Thoracic aorta (tissue), 2 donors: ENCODE measurements around the gene DDR2. TPM values are rescaled to one million over a fixed set of nuclear protein-coding genes. Genes with fewer than 3 reads are reported as not detected.

Experiments
- ATAC-seq: fragments of 150-250 bp; one replicate; pipeline ENCODE4 v1.8.0; 2017; ENCODE audit warnings: low read depth; ENCODE audit not compliant: insufficient number of reproducible peaks, low FRiP score
- DNase-seq: peaks from one replicate; pipeline ENCODE4 v3.0.0-alpha.2; 2020; ENCODE audit warnings: low spot score
- H3K27ac ChIP-seq, 2 donors: fragments of 200-600 bp; sonication (generic); 1 replicate in 1 of 2; 2 replicates in 1 of 2; pipeline ENCODE4 v1.5.1; 2016; ENCODE audit warnings: mild to moderate bottlenecking in 2 of 2, moderate library complexity in 2 of 2
- H3K27me3 ChIP-seq: fragments of 200-600 bp; sonication (generic); replicated peaks from 2 replicates; pipeline ENCODE4 v1.6.0; 2016; ENCODE audit warnings: mild to moderate bottlenecking; ENCODE audit not compliant: insufficient read depth
- H3K36me3 ChIP-seq: fragments of 200-600 bp; sonication (generic); one replicate; pipeline ENCODE4 v1.5.1; 2016
- H3K4me1 ChIP-seq, 2 donors: fragments of 200-600 bp; sonication (generic); 1 replicate in 1 of 2; 2 replicates in 1 of 2; pipeline versions ENCODE4 v1.5.1 to v1.6.0; 2016; ENCODE audit warnings: low read depth in 2 of 2, mild to moderate bottlenecking in 1 of 2; ENCODE audit not compliant: control insufficient read depth in 1 of 2
- H3K4me3 ChIP-seq: fragments of 200-600 bp; sonication (generic); 2 replicates; pipeline ENCODE4 v1.5.1; 2016; ENCODE audit warnings: mild to moderate bottlenecking
- H3K9me3 ChIP-seq: fragments of 200-600 bp; sonication (generic); 2 replicates; pipeline ENCODE4 v1.5.1; 2016
- CTCF ChIP-seq: fragments of 200-600 bp; sonication (generic); IDR thresholded peaks from one replicate; pipeline ENCODE4 v1.5.1; 2019; ENCODE audit warnings: antibody characterized with exemption
- total RNA-seq, 2 donors: library from RNA; depleted of rRNA; stranded (reverse); fragments of >200 nt; gene quantifications; one replicate each; pipeline versions ENCODE4 v1.1.0 to v1.2.3, GENCODE V29; 2016

The DDR2 gene
- total RNA-seq, 2 donors from 2014 or later: 133 to 144 TPM

DNA sequence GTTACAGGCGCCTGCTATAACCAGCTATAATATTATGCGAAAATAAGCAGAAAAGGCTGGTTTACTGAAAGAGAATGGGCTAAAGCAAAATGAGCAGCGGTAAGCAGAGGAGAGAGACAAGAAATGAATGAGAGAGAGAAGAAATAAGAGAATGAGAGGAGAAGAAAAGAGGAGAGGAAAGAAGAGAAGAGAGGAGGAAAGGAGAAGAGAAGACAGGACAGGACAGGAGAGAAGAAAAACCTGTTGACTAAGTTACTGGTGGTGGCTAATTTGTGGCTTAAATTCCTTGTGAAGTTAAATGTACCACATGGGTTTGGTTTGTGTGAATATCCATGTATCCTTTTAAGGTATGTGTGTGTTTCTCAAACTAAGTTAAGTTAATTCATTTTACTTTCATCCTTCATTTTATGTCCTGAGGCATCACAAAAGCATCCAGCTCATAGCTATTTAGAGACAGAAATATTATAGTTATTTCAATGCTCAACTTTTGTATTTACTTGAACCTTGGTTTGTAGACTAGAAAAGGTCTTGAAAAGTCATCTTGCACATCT, 3.1 kb upstream of the DDR2 start:
- H3K27ac ChIP-seq: no peak overlapping the region
- H3K4me1 ChIP-seq: peaks cover 3 to 37% of the 10 kb centered on the region in 2 donors
- ATAC-seq (no peak), DNase-seq (no peak)
- no peaks in the 10 kb centered on the region for H3K27me3 ChIP-seq
- TF ChIP-seq CTCF: no peak
- no peaks in the 10 kb centered on the region for H3K36me3 ChIP-seq
- H3K4me3 ChIP-seq: no peak overlapping the region
- no peaks in the 10 kb centered on the region for H3K9me3 ChIP-seq

DNA sequence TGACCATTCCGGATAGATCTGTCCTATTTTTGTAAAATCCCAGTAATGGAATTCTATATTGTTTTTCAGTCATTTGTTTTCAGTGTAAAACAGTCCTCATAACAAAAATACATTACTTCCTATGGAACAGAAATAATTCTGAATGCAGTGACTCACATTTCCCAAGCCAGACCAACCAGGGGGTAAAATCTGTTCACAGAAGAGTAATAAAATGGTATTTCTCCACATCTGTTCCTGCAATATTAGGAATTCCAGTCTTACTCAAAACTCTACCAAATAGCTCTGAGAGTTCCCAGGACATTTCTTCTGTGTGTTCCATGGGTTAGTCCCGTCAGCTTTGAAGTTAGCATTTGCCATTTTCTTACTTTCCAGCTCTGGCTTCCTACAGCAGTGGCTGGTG, 2.6 kb upstream of the DDR2 start:
- DNase-seq: no peak
- ATAC-seq: no peak
- TF ChIP-seq CTCF: no peak

GRCh38 chr1:162631546-162632191, 595 bp upstream of the DDR2 start:
- TF ChIP-seq CTCF: no peak
- Histone ChIP-seq H3K4me1 (peaks cover 7 to 49% of the 10 kb centered on the region in 2 donors), H3K27me3 (no peaks in the 10 kb centered on the region), H3K36me3 (no peaks in the 10 kb centered on the region), H3K27ac (peak overlapping the region; percentile 86 to 91), H3K9me3 (no peaks in the 10 kb centered on the region), H3K4me3 (peak overlapping the region; percentile 78)
- ATAC-seq (no peak), DNase-seq (no peak)

More for the DNA sequence above, 2.6 kb upstream of the DDR2 start:
- no peaks in the 10 kb centered on the region for H3K9me3 ChIP-seq
- H3K4me3 ChIP-seq: no peak overlapping the region
- H3K4me1 ChIP-seq: peaks cover 5 to 42% of the 10 kb centered on the region in 2 donors
- H3K27me3 ChIP-seq: no peaks in the 10 kb centered on the region
- peak overlapping the region; percentile 86 to 91 for H3K27ac ChIP-seq
- H3K36me3 ChIP-seq: no peaks in the 10 kb centered on the region

DNA sequence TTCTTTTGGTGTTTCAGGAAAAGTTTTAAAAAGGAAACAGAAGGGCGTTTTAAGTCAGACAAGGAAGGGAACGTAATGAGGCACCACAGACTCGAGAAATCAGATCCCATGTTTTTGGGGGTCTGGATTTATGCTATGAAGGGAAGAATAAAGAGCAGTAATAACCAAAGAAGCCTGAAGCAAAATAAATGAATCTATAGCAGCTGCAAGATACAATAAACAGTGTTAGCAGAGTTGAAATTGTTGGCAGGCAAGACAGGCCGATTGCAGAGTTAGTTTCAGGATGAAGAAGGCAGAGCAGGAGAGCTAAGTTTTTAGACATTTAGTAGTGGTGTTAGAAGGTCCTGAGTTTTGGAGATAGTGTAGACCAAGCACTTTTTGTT, 425 bp downstream of the DDR2 start:
- H3K9me3 ChIP-seq: no peaks in the 10 kb centered on the region
- ATAC-seq: no peak
- no peaks in the 10 kb centered on the region for H3K27me3 ChIP-seq
- H3K4me3 ChIP-seq: peak overlapping the region; percentile 78
- no peak for DNase-seq
- H3K4me1 ChIP-seq: peaks cover 7 to 44% of the 10 kb centered on the region in 2 donors
- TF ChIP-seq CTCF: no peak
- H3K36me3 ChIP-seq: no peaks in the 10 kb centered on the region
- peak overlapping the region; percentile 86 to 91 for H3K27ac ChIP-seq

DNA sequence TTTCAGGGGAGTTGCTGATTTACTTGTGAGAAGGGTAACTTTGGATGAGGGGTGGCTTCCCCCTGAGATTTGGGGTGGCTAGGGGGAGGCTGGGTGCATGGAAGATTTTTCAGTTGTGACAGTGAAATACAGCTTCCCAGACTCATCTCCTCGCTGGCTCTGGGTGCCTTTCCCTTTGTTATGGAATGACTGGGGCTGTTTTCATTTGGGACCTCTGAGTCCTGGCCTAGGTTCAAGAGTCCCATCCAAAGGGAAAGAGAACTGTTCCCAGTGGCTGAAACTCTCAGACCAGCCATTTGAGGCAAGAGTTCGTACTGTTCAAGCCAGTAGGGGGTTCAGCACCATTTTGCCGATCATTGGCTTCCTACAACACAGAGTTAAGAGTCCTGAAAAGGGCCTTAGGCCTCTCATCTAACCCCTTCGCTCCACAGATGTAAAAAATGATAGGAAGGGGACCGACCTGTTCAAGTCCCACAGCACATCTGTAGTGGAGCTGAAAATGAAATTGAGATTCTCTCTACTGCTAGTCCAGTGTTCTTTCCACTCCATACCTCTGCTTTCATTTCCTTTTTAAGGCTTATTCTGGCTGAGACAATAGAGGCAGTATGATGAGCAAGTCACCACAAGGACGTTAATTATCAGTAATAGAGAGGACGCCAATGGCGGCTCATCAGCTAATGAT, 958 bp downstream of the DDR2 start:
- ATAC-seq (peak; percentile 42), DNase-seq (no peak)
- Histone ChIP-seq H3K36me3 (no peaks in the 10 kb centered on the region), H3K4me3 (peak overlapping the region; percentile 78), H3K27ac (peak overlapping the region; percentile 86 to 91), H3K9me3 (no peaks in the 10 kb centered on the region), H3K27me3 (no peaks in the 10 kb centered on the region), H3K4me1 (peaks cover 7 to 44% of the 10 kb centered on the region in 2 donors)
- TF ChIP-seq CTCF: no peak
